ENCODE results near the gene PELI2. TPM values are rescaled to one million over a fixed set of nuclear protein-coding genes. Genes with fewer than 3 reads are reported as not detected.

The PELI2 gene
- 10 to 100 TPM; 11.3 to 11.7 TPM for total RNA-seq

DNA sequence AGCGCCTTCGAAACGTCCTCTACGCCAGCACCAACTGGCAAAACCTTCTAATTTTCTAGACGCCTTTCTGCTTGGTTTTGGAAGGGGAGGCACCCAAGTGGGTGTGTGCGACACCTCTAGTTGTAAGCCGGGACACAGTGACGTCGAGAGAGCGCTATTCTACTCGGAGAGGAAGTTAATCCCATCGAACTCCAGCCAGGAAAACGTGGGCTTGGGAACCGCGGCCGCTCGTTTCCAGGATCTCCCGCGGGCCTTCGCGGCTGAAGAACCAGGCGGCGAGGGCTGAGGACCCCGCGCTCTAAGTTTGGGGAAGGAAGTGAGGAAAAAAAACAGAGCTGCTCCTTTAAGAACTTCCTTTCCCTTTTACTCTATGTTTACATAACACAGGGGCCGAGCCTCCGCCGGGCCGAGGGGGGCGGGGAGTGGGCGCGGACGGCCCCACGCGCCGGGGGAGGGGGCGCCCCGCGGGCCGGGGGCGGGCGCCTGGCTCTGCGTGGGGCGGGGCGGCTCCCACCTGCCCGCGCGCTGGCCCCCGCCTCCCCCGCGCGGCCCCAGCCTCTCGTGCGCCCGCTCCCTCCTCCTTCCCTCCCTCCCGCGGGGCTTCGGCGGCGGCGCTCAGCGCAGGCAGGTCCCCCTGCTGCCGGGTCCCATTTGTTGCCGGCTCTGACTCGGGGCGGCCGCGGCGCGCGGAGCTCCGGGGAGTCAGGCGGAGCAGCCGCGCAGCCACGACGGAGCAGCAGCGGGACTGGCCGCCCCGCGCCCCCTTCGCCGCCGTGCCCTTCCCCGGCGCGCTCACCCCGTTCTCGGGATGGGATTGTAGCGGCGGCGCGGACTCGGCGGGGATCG, at the start of gene PELI2:
TSS of gene PELI2 (plus strand) at position 647 of the 846 bp plus-strand sequence. CDS start 250 bp downstream, outside the sequence.
- peaks cover 48% of the 10 kb centered on the region for H3K4me1 Mint-ChIP-seq (ENCODE audit: low read depth)
- peak; percentile 82 to 87 for ATAC-seq (replicated peaks in 1 of 2)

DNA sequence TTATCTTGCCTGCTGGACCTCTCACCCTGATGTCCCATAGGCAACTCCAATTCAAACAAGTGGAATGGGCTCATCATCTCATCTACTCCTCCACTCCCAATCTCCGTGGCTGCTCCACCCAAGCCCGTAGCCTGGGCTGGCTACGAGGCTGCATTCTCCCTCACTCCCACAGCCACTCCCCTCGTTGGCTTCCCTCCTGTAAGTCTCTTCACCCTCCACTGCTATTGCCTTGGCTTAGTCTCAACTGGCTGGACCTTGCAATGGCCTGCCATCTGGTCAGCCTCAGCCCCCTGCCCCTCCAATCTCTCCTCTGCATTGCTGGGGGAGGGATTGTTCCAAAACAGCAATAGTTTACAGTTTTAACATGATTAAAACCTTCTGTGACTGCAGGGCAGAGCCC, 44.4 kb upstream of the PELI2 start:
- Mint-ChIP-seq H3K27ac (no peak overlapping the region), H3K27me3 (ENCODE audit: low read depth) (peaks cover 45% of the 10 kb centered on the region), H3K9me3 (no peaks in the 10 kb centered on the region), H3K36me3 (ENCODE audit: insufficient read depth in 2 of 2) (no peaks in the 10 kb centered on the region), H3K4me1 (ENCODE audit: low read depth) (no peaks in the 10 kb centered on the region), H3K4me3 (no peak overlapping the region)
- ATAC-seq (replicated peaks in 1 of 2) (no peak), DNase-seq (no peak)

More for the DNA sequence above, at the start of gene PELI2:
- peak within 1 kb of the TSS; percentile 85 to 98 for H3K4me3 Mint-ChIP-seq
- peak; percentile 84 for DNase-seq
- H3K36me3 Mint-ChIP-seq (ENCODE audit: insufficient read depth in 2 of 2) = peaks cover 0 to 2% of the 10 kb centered on the region in 2 donors
- H3K27me3 Mint-ChIP-seq (ENCODE audit: low read depth) = peaks cover 24% of the 10 kb centered on the region
- peak within 1 kb of the TSS; percentile 80 for H3K27ac Mint-ChIP-seq
- H3K9me3 Mint-ChIP-seq = no peaks in the 10 kb centered on the region

DNA sequence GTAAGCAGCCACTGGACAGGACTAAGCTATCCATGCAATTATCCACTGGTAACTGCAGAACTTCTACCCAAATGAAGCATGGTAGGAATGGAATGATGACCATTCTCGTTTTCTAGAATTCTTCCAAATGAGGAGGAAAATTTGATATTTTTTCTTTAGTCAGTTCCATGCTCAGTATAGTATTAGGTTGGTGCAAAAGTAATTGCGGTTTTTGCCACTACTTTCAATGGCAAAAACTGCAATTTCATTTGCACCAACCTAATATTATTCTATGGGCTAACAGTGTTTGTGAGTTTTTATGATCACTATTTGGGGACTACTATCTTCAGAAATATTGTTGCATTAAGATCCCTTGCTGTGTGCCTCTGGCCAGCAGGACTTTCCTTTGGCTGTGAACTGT, 42.9 kb upstream of the PELI2 start:
- H3K4me3 Mint-ChIP-seq = no peak overlapping the region
- DNase-seq (no peak), ATAC-seq (replicated peaks in 1 of 2) (no peak)
- no peaks in the 10 kb centered on the region for H3K9me3 Mint-ChIP-seq
- peaks cover 45% of the 10 kb centered on the region for H3K27me3 Mint-ChIP-seq (ENCODE audit: low read depth)
- H3K4me1 Mint-ChIP-seq (ENCODE audit: low read depth) = no peaks in the 10 kb centered on the region
- no peak overlapping the region for H3K27ac Mint-ChIP-seq
- no peaks in the 10 kb centered on the region for H3K36me3 Mint-ChIP-seq (ENCODE audit: insufficient read depth in 2 of 2)

DNA sequence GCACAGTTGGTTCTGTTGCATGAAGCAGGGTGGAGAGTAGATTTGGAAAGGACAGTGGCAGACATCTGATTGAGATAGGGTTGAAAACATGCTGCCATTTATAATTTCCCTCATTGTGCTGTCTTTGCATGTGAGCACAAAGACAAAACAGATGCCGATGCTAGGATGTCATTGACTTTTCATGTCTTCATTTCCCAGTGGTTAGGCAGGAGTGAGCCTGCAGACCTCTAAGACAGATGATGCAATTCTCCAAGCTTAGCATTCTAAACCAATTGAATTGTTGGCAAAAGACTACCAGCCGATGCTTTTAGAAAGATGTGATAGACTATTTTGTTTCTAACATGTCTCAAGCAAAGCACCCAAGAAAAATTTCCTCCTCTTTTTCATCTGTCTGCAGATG, 37.1 kb upstream of the PELI2 start:
- DNase-seq (no peak), ATAC-seq (replicated peaks in 1 of 2) (no peak)
- Mint-ChIP-seq H3K9me3 (peaks cover 0 to 2% of the 10 kb centered on the region in 2 donors), H3K4me1 (ENCODE audit: low read depth) (no peaks in the 10 kb centered on the region), H3K4me3 (no peak overlapping the region), H3K27me3 (ENCODE audit: low read depth) (peaks cover 42% of the 10 kb centered on the region), H3K36me3 (ENCODE audit: insufficient read depth in 2 of 2) (no peaks in the 10 kb centered on the region), H3K27ac (no peak overlapping the region)

- H3K27ac Mint-ChIP-seq = no peak overlapping the region
- no peaks in the 10 kb centered on the region for H3K4me1 Mint-ChIP-seq (ENCODE audit: low read depth)
These were observed 35.3 kb upstream of the PELI2 start for GRCh38 chr14:56082880-56083279.

DNA sequence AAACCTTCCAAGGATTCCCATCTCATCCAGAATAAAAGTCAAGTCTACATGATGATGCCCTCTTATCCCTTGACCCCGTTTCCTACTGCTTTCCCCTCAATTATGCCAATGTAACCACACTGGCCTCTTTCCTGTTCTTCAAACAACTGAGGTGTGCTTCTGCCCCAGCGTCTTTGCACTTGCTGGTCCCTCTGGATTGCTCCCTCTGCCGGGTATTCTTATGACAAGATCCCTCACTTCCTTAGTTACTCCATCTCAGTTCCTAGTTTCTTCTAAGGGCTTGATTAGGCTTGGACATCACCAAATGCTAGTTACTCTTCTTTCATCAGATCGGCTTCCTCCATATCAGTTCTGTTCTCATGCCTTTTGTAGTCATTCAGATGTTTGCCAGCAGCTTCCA, 32.7 kb upstream of the PELI2 start:
- H3K4me1 Mint-ChIP-seq (ENCODE audit: low read depth) = no peaks in the 10 kb centered on the region
- DNase-seq (no peak), ATAC-seq (replicated peaks in 1 of 2) (no peak)
- peaks cover 0 to 2% of the 10 kb centered on the region in 2 donors for H3K9me3 Mint-ChIP-seq
- H3K27me3 Mint-ChIP-seq (ENCODE audit: low read depth) = peaks cover 21% of the 10 kb centered on the region
- H3K4me3 Mint-ChIP-seq = no peak overlapping the region
- no peaks in the 10 kb centered on the region for H3K36me3 Mint-ChIP-seq (ENCODE audit: insufficient read depth in 2 of 2)
- H3K27ac Mint-ChIP-seq = no peak overlapping the region

More at GRCh38 chr14:56082880-56083279, 35.3 kb upstream of the PELI2 start:
- Mint-ChIP-seq H3K27me3 (ENCODE audit: low read depth) (peaks cover 25% of the 10 kb centered on the region), H3K36me3 (ENCODE audit: insufficient read depth in 2 of 2) (no peaks in the 10 kb centered on the region), H3K4me3 (no peak overlapping the region), H3K9me3 (peaks cover 0 to 2% of the 10 kb centered on the region in 2 donors)
- ATAC-seq (replicated peaks in 1 of 2) = no peak
- no peak for DNase-seq

GRCh38 chr14:56087671-56088471, 30.3 kb upstream of the PELI2 start:
- no peaks in the 10 kb centered on the region for H3K4me1 Mint-ChIP-seq (ENCODE audit: low read depth)
- peaks cover 21% of the 10 kb centered on the region for H3K27me3 Mint-ChIP-seq (ENCODE audit: low read depth)
- H3K36me3 Mint-ChIP-seq (ENCODE audit: insufficient read depth in 2 of 2) = no peaks in the 10 kb centered on the region
- H3K9me3 Mint-ChIP-seq = peaks cover 0 to 2% of the 10 kb centered on the region in 2 donors
- no peak for DNase-seq
- H3K4me3 Mint-ChIP-seq = no peak overlapping the region
- ATAC-seq (replicated peaks in 1 of 2) = no peak
- no peak overlapping the region for H3K27ac Mint-ChIP-seq

DNA sequence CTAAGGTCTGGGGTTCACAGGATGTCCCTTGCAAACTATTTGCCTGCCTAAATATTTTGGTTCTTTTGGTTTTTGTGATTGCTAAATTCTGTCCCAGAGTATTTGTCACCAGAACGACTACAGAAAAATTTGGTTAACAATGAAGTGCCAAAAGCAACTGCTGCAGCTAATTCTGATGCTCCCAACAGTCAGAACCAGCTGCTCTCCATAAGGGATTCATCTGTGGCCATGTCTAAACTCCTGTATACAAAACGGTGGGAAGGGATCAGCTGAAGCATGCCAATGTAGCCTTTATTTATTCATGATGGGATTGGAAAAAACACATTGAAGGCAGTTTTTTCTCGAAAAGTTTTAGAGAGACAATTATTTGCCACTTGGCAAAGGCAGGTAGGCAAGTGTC, 29.3 kb upstream of the PELI2 start:
- peaks cover 0 to 2% of the 10 kb centered on the region in 2 donors for H3K9me3 Mint-ChIP-seq
- peaks cover 21% of the 10 kb centered on the region for H3K27me3 Mint-ChIP-seq (ENCODE audit: low read depth)
- ATAC-seq (replicated peaks in 1 of 2) (no peak), DNase-seq (no peak)
- H3K4me3 Mint-ChIP-seq = no peak overlapping the region
- H3K27ac Mint-ChIP-seq = no peak overlapping the region
- no peaks in the 10 kb centered on the region for H3K4me1 Mint-ChIP-seq (ENCODE audit: low read depth)
- no peaks in the 10 kb centered on the region for H3K36me3 Mint-ChIP-seq (ENCODE audit: insufficient read depth in 2 of 2)

DNA sequence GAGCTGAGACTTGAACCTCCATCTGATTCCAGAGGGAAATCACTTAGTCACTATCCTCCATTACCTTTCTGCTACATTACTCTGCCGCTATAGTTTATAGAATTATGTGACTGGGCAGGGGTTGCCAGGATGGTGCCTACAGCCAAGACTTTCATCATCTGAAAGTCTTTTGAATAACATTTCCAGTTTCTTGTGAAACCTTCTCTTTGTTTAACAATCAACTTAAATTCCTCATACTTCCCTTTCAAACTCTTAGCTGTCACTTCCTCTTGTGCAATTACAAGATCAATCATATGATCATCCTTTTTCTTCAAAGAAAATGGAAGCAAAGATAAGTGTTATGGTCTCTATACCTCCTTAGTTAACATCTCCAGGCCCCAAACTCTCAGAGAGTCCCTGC, 25.4 kb upstream of the PELI2 start:
- Mint-ChIP-seq H3K27ac (no peak overlapping the region), H3K4me3 (no peak overlapping the region), H3K36me3 (ENCODE audit: insufficient read depth in 2 of 2) (no peaks in the 10 kb centered on the region), H3K9me3 (no peaks in the 10 kb centered on the region), H3K27me3 (ENCODE audit: low read depth) (peaks cover 6% of the 10 kb centered on the region), H3K4me1 (ENCODE audit: low read depth) (no peaks in the 10 kb centered on the region)
- ATAC-seq (replicated peaks in 1 of 2) = no peak
- DNase-seq = no peak

GRCh38 chr14:56094076-56094475, 24.1 kb upstream of the PELI2 start:
- Mint-ChIP-seq H3K27ac (no peak overlapping the region), H3K9me3 (no peaks in the 10 kb centered on the region), H3K4me1 (ENCODE audit: low read depth) (no peaks in the 10 kb centered on the region), H3K36me3 (ENCODE audit: insufficient read depth in 2 of 2) (no peaks in the 10 kb centered on the region), H3K4me3 (no peak overlapping the region), H3K27me3 (ENCODE audit: low read depth) (peaks cover 1% of the 10 kb centered on the region)
- no peak for DNase-seq
- no peak for ATAC-seq (replicated peaks in 1 of 2)

DNA sequence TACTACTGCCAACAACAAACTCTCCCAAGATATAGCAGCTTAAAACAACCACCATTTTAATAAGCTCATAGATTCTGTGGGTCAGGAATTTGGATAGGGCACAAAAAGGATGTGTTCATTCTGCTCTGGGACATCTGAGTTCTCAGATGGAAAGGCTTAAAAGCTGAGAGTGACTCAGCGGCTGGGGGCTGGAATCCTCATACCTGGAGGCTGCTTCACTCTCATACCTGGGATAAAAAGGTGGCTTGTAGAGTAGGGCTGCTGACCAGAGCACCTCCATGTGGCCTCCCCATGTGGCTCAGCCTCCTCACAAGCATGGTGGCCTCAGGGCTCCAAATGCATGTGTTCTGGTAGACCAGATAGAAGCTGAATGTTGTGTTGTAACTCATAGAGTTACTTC, 20.2 kb upstream of the PELI2 start:
- no peaks in the 10 kb centered on the region for H3K4me1 Mint-ChIP-seq (ENCODE audit: low read depth)
- DNase-seq = no peak
- no peaks in the 10 kb centered on the region for H3K9me3 Mint-ChIP-seq
- no peak for ATAC-seq (replicated peaks in 1 of 2)
- H3K4me3 Mint-ChIP-seq = no peak overlapping the region
- H3K36me3 Mint-ChIP-seq (ENCODE audit: insufficient read depth in 2 of 2) = no peaks in the 10 kb centered on the region
- peaks cover 7% of the 10 kb centered on the region for H3K27me3 Mint-ChIP-seq (ENCODE audit: low read depth)
- H3K27ac Mint-ChIP-seq = no peak overlapping the region

DNA sequence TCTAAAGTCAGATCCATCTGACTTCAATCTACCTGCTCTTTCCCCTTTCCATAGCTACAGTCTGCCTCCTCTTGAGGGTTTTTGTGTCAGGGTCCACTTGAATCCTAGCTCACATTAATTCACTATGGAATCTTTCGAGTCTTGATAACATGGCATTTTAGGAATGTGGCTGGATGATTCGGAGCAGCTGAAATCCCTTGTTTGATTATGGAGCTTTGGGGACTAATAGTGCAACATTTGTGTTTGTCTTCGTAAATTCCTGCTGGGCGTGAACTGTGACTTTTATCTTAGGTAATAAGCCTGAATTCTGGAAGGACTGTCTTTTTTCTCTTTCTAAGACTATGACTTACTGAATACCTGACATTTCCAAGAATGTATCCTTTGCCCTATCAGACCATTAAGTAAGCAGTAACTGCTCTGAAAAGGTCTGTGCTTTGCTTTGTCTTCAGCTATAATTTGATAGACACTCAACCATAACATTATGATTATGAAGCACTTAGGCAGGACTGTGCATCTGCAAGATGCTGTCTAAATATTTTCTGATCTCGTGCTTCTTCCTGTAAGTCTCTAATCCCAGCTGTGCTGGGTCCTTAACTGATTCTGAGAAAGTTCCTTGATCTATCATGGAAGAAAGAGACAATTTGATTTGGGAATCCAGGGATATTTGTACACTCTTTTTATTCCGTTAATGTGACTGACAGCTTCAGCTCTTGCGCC, 19.0 kb upstream of the PELI2 start:
- no peak for DNase-seq
- H3K9me3 Mint-ChIP-seq = no peaks in the 10 kb centered on the region
- no peak overlapping the region for H3K4me3 Mint-ChIP-seq
- no peaks in the 10 kb centered on the region for H3K36me3 Mint-ChIP-seq (ENCODE audit: insufficient read depth in 2 of 2)
- H3K4me1 Mint-ChIP-seq (ENCODE audit: low read depth) = no peaks in the 10 kb centered on the region
- H3K27me3 Mint-ChIP-seq (ENCODE audit: low read depth) = peaks cover 7% of the 10 kb centered on the region
- ATAC-seq (replicated peaks in 1 of 2) = no peak
- H3K27ac Mint-ChIP-seq = no peak overlapping the region

DNA sequence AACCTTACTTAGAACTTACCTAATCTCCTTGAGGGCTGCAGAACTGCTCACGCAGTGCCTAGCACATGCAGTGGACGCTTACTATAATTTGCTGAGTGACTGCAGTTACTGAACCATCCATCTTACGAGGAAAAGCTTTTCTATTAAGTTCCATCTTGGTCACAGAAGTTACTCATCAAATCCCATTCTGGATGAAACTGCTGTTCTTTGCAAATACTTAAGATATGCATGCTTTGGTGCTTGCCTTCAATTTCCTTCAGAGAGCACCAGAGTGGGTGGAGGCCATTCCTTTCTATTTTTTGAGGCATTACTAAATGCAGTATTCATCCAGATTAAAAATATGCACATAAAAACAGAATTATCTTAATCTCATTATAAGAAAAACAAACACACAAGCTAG, 17.7 kb upstream of the PELI2 start:
- Mint-ChIP-seq H3K36me3 (ENCODE audit: insufficient read depth in 2 of 2) (no peaks in the 10 kb centered on the region), H3K4me1 (ENCODE audit: low read depth) (no peaks in the 10 kb centered on the region), H3K9me3 (no peaks in the 10 kb centered on the region)

More for the DNA sequence above, 17.7 kb upstream of the PELI2 start:
- Mint-ChIP-seq H3K27ac (no peak overlapping the region), H3K4me3 (no peak overlapping the region), H3K27me3 (ENCODE audit: low read depth) (peaks cover 7% of the 10 kb centered on the region)
- DNase-seq (no peak), ATAC-seq (replicated peaks in 1 of 2) (no peak)

All from activated T-cell treated with anti-CD3 and anti-CD28 coated beads, Interleukin-2, amount 50 U/mL, for 72 hours (primary cell).